ENCODE results near the gene TRPM3.
A peak's percentile ranks its signal among the peaks of the same experiment; 100 is the strongest.

Gene TRPM3

DNA sequence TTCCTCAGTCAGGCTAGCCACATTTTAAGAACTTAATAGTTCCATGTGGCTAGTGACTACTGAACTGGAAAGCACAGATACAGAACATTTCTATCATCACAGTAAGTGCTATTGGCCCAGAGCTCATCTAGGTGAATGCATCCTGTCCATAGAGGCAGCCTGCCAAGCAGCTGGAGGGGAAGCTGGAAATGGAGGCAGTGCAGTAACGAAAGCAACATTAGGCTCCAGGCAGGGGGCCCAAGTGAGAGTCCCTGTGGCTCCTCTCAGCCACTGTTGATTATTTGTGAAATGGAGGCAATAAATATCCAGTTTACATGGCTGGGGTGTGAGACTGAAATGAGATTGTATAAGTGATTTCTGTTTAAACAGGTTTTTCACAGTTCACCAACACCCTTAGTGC, 479.8 kb downstream of the TRPM3 start:
- TF ChIP-seq, protein P1, sequence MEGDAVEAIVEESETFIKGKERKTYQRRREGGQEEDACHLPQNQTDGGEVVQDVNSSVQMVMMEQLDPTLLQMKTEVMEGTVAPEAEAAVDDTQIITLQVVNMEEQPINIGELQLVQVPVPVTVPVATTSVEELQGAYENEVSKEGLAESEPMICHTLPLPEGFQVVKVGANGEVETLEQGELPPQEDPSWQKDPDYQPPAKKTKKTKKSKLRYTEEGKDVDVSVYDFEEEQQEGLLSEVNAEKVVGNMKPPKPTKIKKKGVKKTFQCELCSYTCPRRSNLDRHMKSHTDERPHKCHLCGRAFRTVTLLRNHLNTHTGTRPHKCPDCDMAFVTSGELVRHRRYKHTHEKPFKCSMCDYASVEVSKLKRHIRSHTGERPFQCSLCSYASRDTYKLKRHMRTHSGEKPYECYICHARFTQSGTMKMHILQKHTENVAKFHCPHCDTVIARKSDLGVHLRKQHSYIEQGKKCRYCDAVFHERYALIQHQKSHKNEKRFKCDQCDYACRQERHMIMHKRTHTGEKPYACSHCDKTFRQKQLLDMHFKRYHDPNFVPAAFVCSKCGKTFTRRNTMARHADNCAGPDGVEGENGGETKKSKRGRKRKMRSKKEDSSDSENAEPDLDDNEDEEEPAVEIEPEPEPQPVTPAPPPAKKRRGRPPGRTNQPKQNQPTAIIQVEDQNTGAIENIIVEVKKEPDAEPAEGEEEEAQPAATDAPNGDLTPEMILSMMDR (IDR thresholded peaks at IDR 0.05): no peak

DNA sequence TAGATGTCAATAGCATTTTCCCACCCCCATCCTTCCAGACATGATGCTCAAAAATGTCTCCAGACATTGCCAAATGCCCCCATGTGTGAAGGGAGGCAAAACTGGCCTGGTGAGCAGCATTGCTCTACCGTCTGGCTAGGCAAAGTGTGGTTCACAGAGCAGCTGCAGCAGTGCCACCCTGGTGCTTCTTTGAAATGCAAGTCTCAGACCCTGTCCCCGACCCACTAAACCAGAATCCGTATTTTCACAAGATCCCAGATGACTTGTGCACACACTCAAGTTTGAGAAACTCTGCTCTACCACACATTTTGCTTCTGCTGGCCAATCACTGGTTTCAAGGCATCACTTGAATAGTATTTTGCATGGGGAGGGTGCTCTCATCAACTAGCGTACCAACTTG, 480.4 kb downstream of the TRPM3 start:
- TF ChIP-seq, protein P1 (IDR thresholded peaks at IDR 0.05): no peak

DNA sequence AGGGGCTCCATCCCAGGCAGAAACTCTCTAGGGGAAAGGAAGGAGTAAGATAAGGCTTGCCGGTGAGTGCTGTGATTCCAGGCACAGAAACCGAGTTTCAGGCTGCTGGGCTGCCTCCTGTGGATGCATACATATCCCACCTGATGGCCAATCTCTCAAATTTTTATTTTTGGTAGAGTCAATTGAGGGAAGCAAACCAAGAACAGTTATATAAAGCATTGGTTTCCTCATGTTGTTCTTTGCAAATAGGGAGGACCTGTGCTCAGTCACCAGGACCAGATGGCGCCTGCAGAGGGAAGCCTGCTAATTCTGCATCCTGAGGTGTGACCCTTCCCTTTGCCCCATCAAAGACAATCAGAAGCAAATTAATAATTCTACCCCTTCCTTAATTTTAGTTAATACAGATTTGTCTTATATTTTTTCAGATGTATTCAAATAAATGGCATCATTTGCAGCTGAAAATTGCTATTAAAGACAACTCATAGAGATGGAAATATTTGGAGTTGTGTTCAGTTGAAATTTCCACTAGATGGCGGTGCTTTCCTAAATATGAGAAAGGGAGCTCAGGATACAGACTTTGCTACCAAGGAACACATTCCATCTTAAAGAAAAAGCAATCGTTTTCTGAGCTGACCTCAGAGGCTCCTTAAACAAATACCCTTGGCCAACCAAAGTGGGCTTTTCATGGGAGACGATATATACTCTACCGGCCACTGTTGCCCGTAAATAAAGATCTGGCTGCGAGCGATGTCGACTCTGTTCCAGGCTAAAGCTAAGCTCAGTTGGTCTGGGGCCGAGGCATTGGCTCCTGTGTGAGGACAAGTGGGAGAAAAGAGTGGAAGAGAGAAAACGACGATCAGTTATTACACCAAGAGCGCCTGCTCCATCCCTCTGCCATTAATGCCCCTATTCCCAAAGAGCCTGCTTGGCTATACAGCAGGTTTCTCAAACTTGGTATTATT, 481.3 kb downstream of the TRPM3 start:
- TF ChIP-seq, protein P1 (IDR thresholded peaks at IDR 0.05): peak; percentile 68

DNA sequence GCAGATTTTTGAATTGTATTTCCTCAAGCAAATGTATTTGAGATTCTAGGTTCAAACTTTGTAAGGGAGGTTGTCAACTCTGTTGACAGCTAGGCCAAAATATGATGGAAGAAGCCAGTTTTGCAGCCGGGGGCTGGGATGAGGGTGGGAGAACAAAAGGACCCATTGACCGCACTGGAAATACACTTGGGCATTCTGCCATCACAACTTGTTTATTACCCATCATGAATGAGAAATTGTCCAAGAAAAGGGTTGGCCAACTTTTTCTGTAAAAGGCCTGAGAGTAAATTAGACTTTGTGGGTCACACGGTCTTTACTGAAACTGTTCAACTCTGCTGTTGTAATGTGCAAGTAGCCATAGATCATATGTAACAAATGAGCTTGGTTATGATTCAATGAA, 485.6 kb downstream of the TRPM3 start:
- TF ChIP-seq, protein P1 (IDR thresholded peaks at IDR 0.05): no peak

DNA sequence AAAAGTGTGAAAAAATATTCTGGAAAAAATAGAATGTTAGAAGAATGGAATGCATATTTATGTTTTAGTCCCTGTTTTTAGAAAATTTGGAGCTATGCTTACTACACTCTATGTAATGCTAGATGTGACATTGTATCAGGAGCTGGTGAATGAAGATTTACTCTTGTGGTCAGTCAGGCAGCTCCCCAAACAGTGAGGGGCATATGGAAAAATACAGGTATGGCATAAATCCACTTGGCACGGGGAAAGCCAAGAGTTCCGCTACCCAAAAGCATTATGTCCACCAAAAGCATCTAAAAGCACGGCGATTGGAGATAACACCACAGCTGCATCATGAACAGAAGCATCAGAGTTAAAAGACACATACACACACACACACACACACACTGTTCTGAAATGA, 486.7 kb downstream of the TRPM3 start:
- TF ChIP-seq, protein P1 (IDR thresholded peaks at IDR 0.05): no peak

DNA sequence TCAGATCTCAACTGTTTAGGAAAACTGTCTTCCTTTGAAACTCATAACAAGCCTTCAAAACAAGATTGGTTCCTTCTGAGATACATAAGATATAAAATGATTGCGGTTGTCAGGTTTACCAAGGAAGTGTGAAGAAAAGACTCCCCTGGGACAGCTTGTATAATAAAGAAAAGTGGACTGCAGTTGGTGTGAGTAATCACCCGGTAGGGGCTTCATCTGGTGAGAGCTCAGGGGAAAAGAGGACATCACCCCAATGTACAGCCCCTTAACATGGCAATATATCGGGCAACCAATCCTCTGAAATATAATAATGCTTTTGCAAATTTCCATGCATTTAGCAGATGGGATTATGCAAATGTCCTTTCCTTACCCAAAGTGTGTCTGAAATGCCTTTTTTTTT, 490.4 kb downstream of the TRPM3 start:
- TF ChIP-seq, protein P1 (IDR thresholded peaks at IDR 0.05): no peak

DNA sequence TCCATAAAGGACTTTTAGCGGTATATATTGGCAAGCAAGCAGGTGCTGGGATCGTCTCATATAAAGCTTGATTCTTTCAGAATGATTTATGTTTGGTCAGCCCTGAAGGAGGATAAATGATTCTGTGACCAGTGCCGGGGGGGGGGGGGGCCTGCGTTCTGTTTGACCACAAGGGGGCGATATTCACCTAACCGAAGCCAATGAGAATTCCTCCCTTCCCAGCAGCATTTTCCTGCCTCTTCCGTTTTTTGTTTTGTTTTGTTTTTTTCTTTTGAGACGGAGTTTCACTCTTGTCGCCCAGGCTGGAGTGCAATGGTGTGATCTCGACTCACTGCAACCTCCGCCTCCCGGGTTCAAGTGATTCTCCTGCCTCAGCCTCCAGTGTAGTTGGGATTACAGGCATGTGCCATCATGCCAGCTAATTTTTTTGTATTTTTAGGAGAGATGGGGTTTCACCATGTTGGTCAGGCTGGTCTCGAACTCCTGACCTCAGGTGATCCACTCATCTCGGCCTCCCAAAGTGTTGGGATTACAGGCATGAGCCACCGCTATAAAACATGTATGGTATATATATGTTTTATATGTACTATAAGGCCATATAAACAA, 492.2 kb downstream of the TRPM3 start:
- TF ChIP-seq, protein P1 (IDR thresholded peaks at IDR 0.05): peak; percentile 52

All from LNCAP (cell line).